Tibial nerve (tissue), 4 donors: ENCODE results near the gene STX11.

ENCODE experiments used
- CTCF ChIP-seq, 5 experiments: fragments of 200-600 bp in 3 of 5; fragments of 450-650 bp in 2 of 5; sonication (generic) in 3 of 5; IDR thresholded peaks; one replicate each; pipeline ENCODE4 v1.5.1; 2016 to 2019; ENCODE audit warnings: antibody characterized with exemption in 5 of 5, mild to moderate bottlenecking in 3 of 5, moderate library complexity in 2 of 5
- EP300 ChIP-seq, 2 donors: sonication (generic); formaldehyde crosslinking; IDR thresholded peaks; one replicate each; pipeline ENCODE4 v1.6.1; 2017; ENCODE audit warnings: antibody characterized with exemption in 2 of 2, mild to moderate bottlenecking in 1 of 2
- POLR2A ChIP-seq, 2 donors: fragments of 450-650 bp; IDR thresholded peaks; one replicate each; pipeline ENCODE4 v1.6.1; 2017; ENCODE audit warnings: antibody characterized with exemption in 2 of 2, mild to moderate bottlenecking in 2 of 2, moderate library complexity in 2 of 2

GRCh38 chr6:144178323-144178722, 28.0 kb downstream of the STX11 start:
- TF ChIP-seq CTCF (IDR thresholded peaks at IDR 0.05) (no peak), EP300 (IDR thresholded peaks at IDR 0.05) (no peak), POLR2A (IDR thresholded peaks at IDR 0.05) (no peak)
